ENCODE data around the gene CYBA.
"Not testable (repeated sequence)": the region's sequence is repeated elsewhere in the genome, so short reads cannot be mapped to it uniquely, and the experiment has no call there.

Gene CYBA

GRCh38 chr16:88618956-88619667 lies 31.7 kb downstream of the CYBA start:
- no peak for DNase-seq (ENCODE audit: low spot score in 2 of 2)
- Histone ChIP-seq H3K4me1 (no peaks in the 10 kb centered on the region), H3K36me3 (replicated peaks) (peaks cover 41% of the 10 kb centered on the region), H3K9me3 (no peaks in the 10 kb centered on the region), H3K27me3 (ENCODE audit: low read depth) (no peaks in the 10 kb centered on the region), H3K4me3 (no peak overlapping the region)
- in situ Hi-C loops (cut with MboI; ENCODE audit: low sequenced_read_pairs), result no loop called here

- no peak overlapping the region for H3K4me3 ChIP-seq
- H3K4me1 ChIP-seq, result no peaks in the 10 kb centered on the region
- in situ Hi-C loops (cut with MboI; ENCODE audit: low sequenced_read_pairs), result no loop called here
- H3K9me3 ChIP-seq, result no peaks in the 10 kb centered on the region
- H3K27me3 ChIP-seq (ENCODE audit: low read depth), result no peaks in the 10 kb centered on the region
- no peak for DNase-seq (ENCODE audit: low spot score in 2 of 2)
- H3K36me3 ChIP-seq (replicated peaks), result peaks cover 38% of the 10 kb centered on the region
Observed at GRCh38 chr16:88618182-88618955, 32.5 kb downstream of the CYBA start.

- no peak overlapping the region for H3K4me3 ChIP-seq
- no peaks in the 10 kb centered on the region for H3K9me3 ChIP-seq
- H3K27me3 ChIP-seq (ENCODE audit: low read depth), result no peaks in the 10 kb centered on the region
- no peaks in the 10 kb centered on the region for H3K4me1 ChIP-seq
- H3K36me3 ChIP-seq (replicated peaks), result peaks cover 34% of the 10 kb centered on the region
- DNase-seq (ENCODE audit: low spot score in 2 of 2), result no peak
- in situ Hi-C loops (cut with MboI; ENCODE audit: low sequenced_read_pairs), result no loop called here
Observed at GRCh38 chr16:88617268-88618031, 33.4 kb downstream of the CYBA start.

- no peak overlapping the region for H3K4me3 ChIP-seq
- no peaks in the 10 kb centered on the region for H3K9me3 ChIP-seq
- no peaks in the 10 kb centered on the region for H3K4me1 ChIP-seq
- H3K27me3 ChIP-seq (ENCODE audit: low read depth), result no peaks in the 10 kb centered on the region
- DNase-seq (ENCODE audit: low spot score in 2 of 2), result no peak
- peaks cover 31% of the 10 kb centered on the region for H3K36me3 ChIP-seq (replicated peaks)
- in situ Hi-C loops (cut with MboI; ENCODE audit: low sequenced_read_pairs), result no loop called here
Observed at GRCh38 chr16:88616736-88617135, 34.1 kb downstream of the CYBA start.

GRCh38 chr16:88616320-88616719 lies 34.5 kb downstream of the CYBA start:
- H3K9me3 ChIP-seq, result no peaks in the 10 kb centered on the region
- H3K36me3 ChIP-seq (replicated peaks), result peaks cover 34% of the 10 kb centered on the region
- no peak for DNase-seq (ENCODE audit: low spot score in 2 of 2)
- H3K4me3 ChIP-seq, result no peak overlapping the region
- H3K27me3 ChIP-seq (ENCODE audit: low read depth), result no peaks in the 10 kb centered on the region
- in situ Hi-C loops (cut with MboI; ENCODE audit: low sequenced_read_pairs), result no loop called here
- H3K4me1 ChIP-seq, result no peaks in the 10 kb centered on the region

GRCh38 chr16:88614818-88615580 lies 35.9 kb downstream of the CYBA start:
- no peak for DNase-seq (ENCODE audit: low spot score in 2 of 2)
- in situ Hi-C loops (cut with MboI; ENCODE audit: low sequenced_read_pairs), result no loop called here
- peaks cover 45% of the 10 kb centered on the region for H3K36me3 ChIP-seq (replicated peaks)

GRCh38 chr16:88613911-88614817 lies 36.7 kb downstream of the CYBA start:
- in situ Hi-C loops (cut with MboI; ENCODE audit: low sequenced_read_pairs), result no loop called here

More at GRCh38 chr16:88614818-88615580, 35.9 kb downstream of the CYBA start:
- H3K4me3 ChIP-seq, result no peak overlapping the region
- H3K27me3 ChIP-seq (ENCODE audit: low read depth), result no peaks in the 10 kb centered on the region
- no peaks in the 10 kb centered on the region for H3K4me1 ChIP-seq
- H3K9me3 ChIP-seq, result no peaks in the 10 kb centered on the region

GRCh38 chr16:88613293-88613692 lies 37.6 kb downstream of the CYBA start:
- in situ Hi-C loops (cut with MboI; ENCODE audit: low sequenced_read_pairs), result no loop called here
- Histone ChIP-seq H3K9me3 (no peaks in the 10 kb centered on the region), H3K36me3 (replicated peaks) (peaks cover 54% of the 10 kb centered on the region), H3K4me1 (no peaks in the 10 kb centered on the region), H3K4me3 (no peak overlapping the region), H3K27me3 (ENCODE audit: low read depth) (no peaks in the 10 kb centered on the region)
- no peak for DNase-seq (ENCODE audit: low spot score in 2 of 2)

More at GRCh38 chr16:88613911-88614817, 36.7 kb downstream of the CYBA start:
- H3K4me3 ChIP-seq, result no peak overlapping the region
- no peaks in the 10 kb centered on the region for H3K4me1 ChIP-seq
- H3K27me3 ChIP-seq (ENCODE audit: low read depth), result no peaks in the 10 kb centered on the region
- peaks cover 50% of the 10 kb centered on the region for H3K36me3 ChIP-seq (replicated peaks)
- H3K9me3 ChIP-seq, result no peaks in the 10 kb centered on the region
- DNase-seq (ENCODE audit: low spot score in 2 of 2), result no peak

- H3K4me1 ChIP-seq, result no peaks in the 10 kb centered on the region
- in situ Hi-C loops (cut with MboI; ENCODE audit: low sequenced_read_pairs), result no loop called here
- no peaks in the 10 kb centered on the region for H3K9me3 ChIP-seq
- no peaks in the 10 kb centered on the region for H3K27me3 ChIP-seq (ENCODE audit: low read depth)
- no peak for DNase-seq (ENCODE audit: low spot score in 2 of 2)
- H3K4me3 ChIP-seq, result no peak overlapping the region
- H3K36me3 ChIP-seq (replicated peaks), result peaks cover 47% of the 10 kb centered on the region
Observed at GRCh38 chr16:88610909-88611812, 39.7 kb downstream of the CYBA start.

- Histone ChIP-seq H3K27me3 (ENCODE audit: low read depth) (no peaks in the 10 kb centered on the region), H3K4me3 (no peak overlapping the region), H3K4me1 (no peaks in the 10 kb centered on the region), H3K36me3 (replicated peaks) (peaks cover 47% of the 10 kb centered on the region), H3K9me3 (no peaks in the 10 kb centered on the region)
- no peak for DNase-seq (ENCODE audit: low spot score in 2 of 2)
- in situ Hi-C loops (cut with MboI; ENCODE audit: low sequenced_read_pairs), result no loop called here
Observed at GRCh38 chr16:88610080-88610479, 40.8 kb downstream of the CYBA start.

- H3K36me3 ChIP-seq (replicated peaks), result peaks cover 50% of the 10 kb centered on the region
- H3K9me3 ChIP-seq; in situ Hi-C loops (cut with MboI; ENCODE audit: low sequenced_read_pairs); H3K4me3 ChIP-seq; H3K4me1 ChIP-seq; H3K27me3 ChIP-seq (ENCODE audit: low read depth); DNase-seq (ENCODE audit: low spot score in 2 of 2): not testable (repeated sequence)
Observed at GRCh38 chr16:88609426-88609825, 41.4 kb downstream of the CYBA start.

- no peak overlapping the region for H3K4me3 ChIP-seq
- no peak for DNase-seq (ENCODE audit: low spot score in 2 of 2)
- H3K36me3 ChIP-seq (replicated peaks), result peaks cover 41% of the 10 kb centered on the region
- in situ Hi-C loops (cut with MboI; ENCODE audit: low sequenced_read_pairs), result no loop called here
- no peaks in the 10 kb centered on the region for H3K4me1 ChIP-seq
- no peaks in the 10 kb centered on the region for H3K9me3 ChIP-seq
- no peaks in the 10 kb centered on the region for H3K27me3 ChIP-seq (ENCODE audit: low read depth)
Observed at GRCh38 chr16:88608076-88608475, 42.8 kb downstream of the CYBA start.
